CD4-positive, alpha-beta T cell treated with Interleukin-17A for 4 hours (primary cell): ENCODE results near the gene RAB3IL1.
A peak's percentile ranks its signal among the peaks of the same experiment; 100 is the strongest.
"Not testable (repeated sequence)": the region's sequence is repeated elsewhere in the genome, so short reads cannot be mapped to it uniquely, and the experiment has no call there.

Experiments
- DNase-seq: peaks from one replicate; pipeline ENCODE4 v3.0.0-alpha.2; 2020; ENCODE audit warnings: mixed read lengths

RAB3IL1 gene

GRCh38 chr11:61917334-61918109 lies at the start of gene RAB3IL1:
Gene RAB3IL1 (minus strand): TSS chr11:61917566. CDS start chr11:61917367, 199 bp downstream.
- no peak for DNase-seq

- DNase-seq: peak; percentile 50
Observed at GRCh38 chr11:61966734-61967115, 49.4 kb upstream of the RAB3IL1 start.

GRCh38 chr11:61964666-61965271 lies 47.4 kb upstream of the RAB3IL1 start:
- DNase-seq: not testable (repeated sequence)

- DNase-seq: no peak
Observed at GRCh38 chr11:61964058-61964665, 46.8 kb upstream of the RAB3IL1 start.

- no peak for DNase-seq
Observed at GRCh38 chr11:61963282-61964057, 46.1 kb upstream of the RAB3IL1 start.

GRCh38 chr11:61963016-61963281 lies 45.6 kb upstream of the RAB3IL1 start:
- DNase-seq: no peak

- no peak for DNase-seq
Observed at GRCh38 chr11:61962213-61963015, 45.0 kb upstream of the RAB3IL1 start.

GRCh38 chr11:61961570-61962212 lies 44.3 kb upstream of the RAB3IL1 start:
- no peak for DNase-seq

- DNase-seq: no peak
Observed at GRCh38 chr11:61960532-61960931, 43.2 kb upstream of the RAB3IL1 start.

- no peak for DNase-seq
Observed at GRCh38 chr11:61959678-61960077, 42.3 kb upstream of the RAB3IL1 start.

- no peak for DNase-seq
Observed at GRCh38 chr11:61959114-61959513, 41.7 kb upstream of the RAB3IL1 start.

GRCh38 chr11:61958590-61958989 lies 41.2 kb upstream of the RAB3IL1 start:
- DNase-seq: no peak

- DNase-seq: no peak
Observed at GRCh38 chr11:61957021-61957770, 39.8 kb upstream of the RAB3IL1 start.

GRCh38 chr11:61956191-61957020 lies 39.0 kb upstream of the RAB3IL1 start:
- no peak for DNase-seq

- DNase-seq: peak; percentile 42
Observed at GRCh38 chr11:61955422-61956135, 38.2 kb upstream of the RAB3IL1 start.

GRCh38 chr11:61954851-61955421 lies 37.6 kb upstream of the RAB3IL1 start:
- no peak for DNase-seq

GRCh38 chr11:61954106-61954850 lies 36.9 kb upstream of the RAB3IL1 start:
- DNase-seq: no peak

GRCh38 chr11:61953632-61954031 lies 36.3 kb upstream of the RAB3IL1 start:
- DNase-seq: not testable (repeated sequence)

GRCh38 chr11:61952882-61953281 lies 35.5 kb upstream of the RAB3IL1 start:
- no peak for DNase-seq
